NAMALWA (cell line): Measurements from ENCODE around the gene ANKRD44.

ENCODE experiments used
- DNase-seq: peaks from one replicate; pipeline ENCODE4 v3.0.0-alpha.2; 2015; ENCODE audit warnings: low spot score

ANKRD44 gene

DNA sequence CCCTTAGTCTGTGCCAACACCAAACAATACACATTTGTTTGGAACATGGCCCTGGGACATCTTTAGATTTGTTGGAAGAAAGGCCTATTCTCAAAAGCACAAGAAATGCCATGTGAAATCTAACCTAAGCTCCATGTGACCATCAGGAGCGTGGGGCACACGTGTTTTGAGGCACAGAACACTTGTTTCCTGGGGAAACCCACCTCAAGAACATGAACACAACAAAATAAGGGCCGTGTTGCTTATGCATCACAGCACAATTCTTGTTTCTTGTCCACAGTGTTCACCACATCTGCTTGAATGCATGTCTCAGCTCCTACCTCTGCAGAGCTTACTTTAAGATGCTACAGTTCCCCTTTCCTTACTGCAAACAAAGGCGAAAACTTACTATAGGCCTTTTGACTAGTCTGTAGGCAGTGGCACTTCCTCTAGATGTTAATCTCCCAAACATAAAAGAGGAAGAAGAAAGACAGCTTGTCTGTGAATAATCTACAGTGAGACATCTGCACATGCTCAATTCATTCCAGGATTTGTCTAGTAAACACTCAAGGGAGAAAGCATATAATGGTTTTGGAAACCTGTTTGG, 165.0 kb downstream of the ANKRD44 start:
- peak; percentile 91 for DNase-seq

DNA sequence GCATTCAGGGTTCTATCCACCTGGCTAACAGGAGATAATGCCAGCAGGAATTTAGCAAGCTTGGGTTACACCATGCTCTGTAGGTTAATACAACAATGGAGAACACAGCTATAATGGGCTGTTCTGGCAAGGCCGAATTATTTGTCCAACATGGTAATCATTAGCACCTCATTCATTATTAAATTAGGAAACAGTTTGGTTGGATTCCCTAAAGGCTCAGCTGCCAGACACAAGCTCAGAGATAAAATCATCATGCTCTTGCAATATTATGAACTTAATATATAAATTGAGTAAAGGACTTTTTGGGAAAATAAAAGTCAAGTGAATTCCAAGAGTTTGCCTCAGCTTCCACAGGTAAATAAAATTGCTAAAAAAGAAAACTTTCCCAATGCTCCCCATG, 166.4 kb downstream of the ANKRD44 start:
- DNase-seq, result no peak

DNA sequence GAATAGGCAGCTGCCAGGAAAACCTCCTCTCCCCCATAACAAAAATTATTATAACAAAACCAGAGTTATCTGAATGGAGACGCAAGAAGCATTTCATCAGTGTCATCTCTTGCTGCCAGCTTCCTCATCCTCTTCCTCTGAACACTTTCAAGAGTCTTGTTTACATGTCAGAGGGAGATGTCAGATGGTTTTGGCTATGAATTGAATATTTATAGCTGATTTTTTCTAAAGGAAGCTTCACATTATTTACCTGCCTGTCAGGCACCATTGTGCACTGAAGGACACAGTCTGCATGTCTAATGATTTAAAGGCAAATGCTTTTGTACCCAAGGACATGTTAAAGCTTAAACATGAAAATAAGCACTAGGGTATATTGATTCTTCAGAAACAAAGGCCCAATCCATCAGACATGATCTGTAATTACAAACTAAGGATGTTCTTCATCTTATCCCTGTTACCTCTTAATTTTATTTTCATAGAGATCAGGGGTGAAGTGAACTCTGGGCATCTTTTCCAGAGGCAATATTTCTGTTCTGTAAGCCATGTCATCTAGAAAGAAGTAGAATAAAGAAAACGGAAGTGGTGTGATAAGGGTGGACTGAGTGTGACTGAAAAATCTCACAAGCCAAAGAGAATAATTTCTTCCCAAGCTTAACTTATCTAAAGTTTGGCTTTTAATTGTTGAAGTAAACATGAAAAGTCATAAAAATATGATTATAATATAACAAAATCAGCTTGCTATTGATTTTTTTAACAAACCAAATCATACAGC, 168.7 kb downstream of the ANKRD44 start:
- no peak for DNase-seq

DNA sequence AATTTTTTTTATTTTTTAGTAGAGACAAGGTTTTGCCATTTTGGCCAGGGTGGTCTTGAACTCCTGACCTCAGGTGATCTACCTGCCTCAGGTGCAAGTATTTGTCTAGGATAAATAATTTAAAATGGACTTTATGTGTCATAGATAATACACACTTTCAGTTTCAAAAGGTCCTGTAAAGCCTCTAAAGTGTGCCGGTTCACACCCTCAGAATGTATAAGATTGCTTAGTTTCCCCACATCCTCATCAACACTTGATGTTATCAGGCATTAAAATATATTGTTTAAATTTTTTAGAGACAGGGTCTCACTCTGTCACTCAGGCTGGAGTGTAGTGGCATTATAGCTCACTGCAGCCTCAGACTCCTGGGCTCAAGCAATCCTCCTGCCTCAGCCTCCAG, 170.5 kb downstream of the ANKRD44 start:
- no peak for DNase-seq

DNA sequence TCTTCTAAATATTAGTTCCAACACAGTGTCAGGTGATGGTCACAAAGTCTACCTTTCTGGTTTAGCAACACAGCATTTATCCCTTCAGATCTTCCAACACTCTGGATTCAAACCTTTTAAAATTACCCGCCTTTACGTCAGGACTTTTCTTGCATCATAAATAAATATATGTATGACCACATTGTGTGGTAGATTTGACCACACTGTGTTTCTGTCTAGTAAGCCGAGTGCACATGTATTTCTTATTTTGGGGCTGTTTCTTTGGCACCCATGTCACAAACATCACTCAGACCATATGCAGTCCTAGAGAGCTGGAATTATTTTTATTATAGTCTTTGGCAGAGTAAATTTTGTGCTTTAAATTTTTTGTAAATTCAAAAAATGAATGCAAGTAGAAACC, 172.1 kb downstream of the ANKRD44 start:
- DNase-seq, result no peak

DNA sequence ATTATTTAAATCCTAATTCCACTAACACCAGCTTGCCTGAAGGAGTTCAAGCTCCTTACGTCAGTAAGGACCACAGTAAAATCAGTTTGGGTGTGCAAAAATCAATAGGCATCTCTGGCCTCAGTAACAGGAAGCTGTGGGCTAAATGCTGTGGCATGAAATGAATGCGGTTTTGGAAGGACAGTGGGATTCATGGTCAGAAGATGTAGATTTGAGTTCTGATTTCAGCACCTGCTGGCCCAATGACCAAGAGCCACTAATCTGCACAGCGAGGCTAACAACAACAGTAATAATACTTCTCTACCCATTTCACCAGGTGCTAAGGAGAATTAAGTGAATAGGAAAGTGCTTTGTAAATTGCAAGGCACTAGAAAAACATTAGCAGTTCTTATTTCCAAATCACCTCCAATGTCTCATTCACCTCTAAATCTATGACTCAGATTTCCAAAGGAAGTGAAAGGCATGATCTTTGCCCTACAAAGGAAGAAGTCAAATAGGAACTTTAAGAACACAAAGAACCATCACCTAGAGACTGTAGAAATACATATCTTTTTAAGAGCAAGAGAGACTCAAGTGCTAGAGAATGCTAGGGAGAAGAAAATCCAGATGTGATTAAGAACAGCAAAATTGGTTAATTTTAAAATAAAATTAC, 172.6 kb downstream of the ANKRD44 start:
- DNase-seq, result no peak

DNA sequence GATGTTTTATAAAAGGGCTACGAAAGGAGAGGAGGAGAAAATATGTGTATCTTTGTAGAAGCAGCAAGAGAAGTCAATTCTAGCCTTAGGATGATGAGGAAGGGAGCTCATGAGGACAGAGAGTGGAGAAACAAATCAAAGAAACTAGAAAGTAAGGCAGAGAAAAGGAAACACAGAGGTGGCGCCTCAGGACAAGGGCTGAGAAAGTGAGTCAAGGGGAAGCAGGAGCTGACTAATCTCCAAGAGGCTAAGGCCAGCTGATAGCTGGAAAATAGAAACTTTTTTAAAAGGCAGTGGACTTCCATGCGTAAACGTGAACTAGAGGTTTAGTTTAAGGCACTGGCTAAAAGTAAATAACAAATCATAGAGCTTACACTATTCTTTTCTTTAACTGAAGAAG, 173.3 kb downstream of the ANKRD44 start:
- no peak for DNase-seq

DNA sequence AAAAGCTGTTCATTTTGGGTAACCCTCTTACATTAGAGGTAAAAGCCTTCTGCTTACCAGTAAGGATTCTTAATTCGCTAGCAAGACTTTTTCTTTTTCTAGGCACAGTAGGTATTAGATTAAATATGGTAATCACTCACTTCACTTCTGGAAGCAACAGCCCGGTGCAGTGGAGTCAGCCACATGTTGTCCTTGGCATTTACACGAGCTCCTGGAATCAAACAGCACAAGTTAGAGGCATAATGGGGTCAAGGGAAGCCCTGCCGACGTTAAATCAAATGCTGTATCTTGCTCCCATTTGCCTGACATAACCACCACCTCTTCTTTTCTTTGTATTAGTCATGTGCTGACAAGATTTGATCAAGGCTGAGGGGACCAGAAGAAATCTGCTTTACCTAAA, 174.1 kb downstream of the ANKRD44 start:
- no peak for DNase-seq

DNA sequence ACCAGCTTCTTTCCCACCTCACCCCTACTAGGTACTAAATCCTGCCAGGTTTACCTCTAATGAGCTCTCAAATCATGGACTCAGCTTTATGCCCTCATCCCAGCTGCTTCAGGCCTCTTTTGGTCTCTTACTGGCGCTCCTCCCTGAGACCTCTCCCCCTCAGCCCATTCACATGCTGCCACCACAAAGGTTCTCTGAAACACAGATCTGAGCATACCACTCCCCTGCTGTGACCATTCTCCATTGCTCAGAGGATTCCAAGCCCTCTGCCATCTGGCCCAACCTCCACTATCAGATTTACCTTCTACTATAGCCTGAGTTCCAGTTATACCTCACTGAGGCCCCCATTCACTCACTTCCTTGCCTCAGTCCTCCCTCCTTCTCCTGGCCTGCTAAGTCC, 174.8 kb downstream of the ANKRD44 start:
- DNase-seq, result no peak

DNA sequence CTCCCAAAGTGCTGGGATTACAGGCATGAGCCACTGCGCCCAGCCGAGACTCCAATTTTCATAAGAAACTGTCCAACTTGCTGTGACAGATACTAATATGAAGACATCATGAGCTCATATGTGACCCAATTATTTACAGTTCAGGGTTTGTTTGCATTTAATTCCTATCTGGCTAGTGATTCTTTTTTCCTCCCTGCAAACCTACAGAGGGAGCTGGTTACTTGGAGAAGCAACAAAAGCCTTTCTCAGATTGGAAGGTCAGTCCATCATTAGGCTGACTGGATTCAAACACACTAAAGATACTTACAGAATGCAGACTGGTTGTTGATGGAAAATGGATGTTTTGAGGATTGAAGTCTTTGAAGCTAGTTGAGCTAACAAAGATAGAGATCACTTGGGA, 176.4 kb downstream of the ANKRD44 start:
- no peak for DNase-seq

DNA sequence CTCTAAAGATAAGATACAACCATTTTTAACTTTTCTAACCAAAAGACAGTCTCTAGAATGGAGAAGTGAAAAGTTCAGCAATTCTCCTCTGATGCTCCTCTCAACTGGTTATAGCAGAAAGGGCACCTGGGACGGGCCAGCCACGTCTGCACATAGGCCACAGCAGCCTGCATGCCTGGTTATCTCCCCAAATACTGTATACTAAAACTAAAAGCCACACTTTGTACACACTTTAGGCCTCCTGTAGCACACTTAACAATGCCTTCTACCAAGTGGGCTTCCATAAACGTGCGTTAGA, 179.1 kb downstream of the ANKRD44 start:
- peak; percentile 64 for DNase-seq

DNA sequence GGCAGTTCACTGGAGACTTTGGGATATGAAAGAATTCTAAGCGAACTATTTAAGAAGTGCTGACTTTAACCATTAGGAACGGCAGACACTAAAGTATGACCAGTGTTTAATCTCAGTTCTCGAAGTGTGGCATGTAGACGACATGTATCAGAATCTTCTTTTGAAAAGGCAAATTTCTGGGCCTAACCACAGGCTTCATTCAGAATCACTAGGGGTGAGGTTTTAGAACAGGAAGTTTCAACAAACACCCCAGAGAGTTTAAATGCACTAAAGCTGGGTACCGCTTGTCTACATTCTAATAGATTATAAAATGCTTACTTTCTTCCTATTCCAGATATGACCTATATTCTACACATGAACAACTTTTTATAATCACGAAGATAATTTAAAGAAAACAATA, 180.3 kb downstream of the ANKRD44 start:
- DNase-seq, result peak; percentile 71

DNA sequence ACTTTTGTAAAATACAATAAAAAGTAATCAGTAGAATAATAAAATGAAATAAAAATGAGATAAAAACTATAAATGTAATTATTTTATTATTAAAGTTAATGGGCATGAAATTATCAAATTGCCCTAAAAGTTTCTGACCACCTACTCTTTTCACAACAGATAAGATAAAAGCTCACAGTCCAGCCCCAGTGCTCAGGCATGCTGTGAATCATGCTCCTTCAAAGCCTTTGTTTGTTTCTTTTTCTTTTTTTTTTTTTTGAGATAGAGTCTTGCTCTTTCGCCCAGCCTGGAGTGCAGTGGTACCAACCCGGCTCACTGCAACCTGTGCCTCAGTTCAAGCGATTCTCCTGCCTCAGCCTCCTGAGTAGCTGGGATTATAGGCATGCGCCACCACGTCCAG, 181.7 kb downstream of the ANKRD44 start:
- no peak for DNase-seq

DNA sequence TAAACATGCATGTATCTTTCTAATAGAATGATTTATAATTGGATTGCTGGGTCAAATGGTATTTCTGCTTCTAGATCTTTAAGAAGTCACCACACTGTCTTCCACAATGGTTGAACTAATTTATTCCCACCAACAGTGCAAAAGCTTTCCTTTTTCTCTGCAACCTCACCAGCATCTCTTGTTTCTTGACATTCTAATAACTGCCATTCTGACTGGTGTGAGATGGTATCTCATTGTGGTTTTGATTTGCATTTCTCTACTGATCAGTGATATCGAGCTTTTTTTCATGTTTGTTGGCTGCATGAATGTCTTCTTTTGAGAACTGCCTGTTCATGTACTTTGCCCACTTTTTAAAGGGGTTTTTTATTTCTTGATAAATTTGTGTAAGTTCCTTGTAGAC, 182.5 kb downstream of the ANKRD44 start:
- DNase-seq, result no peak

DNA sequence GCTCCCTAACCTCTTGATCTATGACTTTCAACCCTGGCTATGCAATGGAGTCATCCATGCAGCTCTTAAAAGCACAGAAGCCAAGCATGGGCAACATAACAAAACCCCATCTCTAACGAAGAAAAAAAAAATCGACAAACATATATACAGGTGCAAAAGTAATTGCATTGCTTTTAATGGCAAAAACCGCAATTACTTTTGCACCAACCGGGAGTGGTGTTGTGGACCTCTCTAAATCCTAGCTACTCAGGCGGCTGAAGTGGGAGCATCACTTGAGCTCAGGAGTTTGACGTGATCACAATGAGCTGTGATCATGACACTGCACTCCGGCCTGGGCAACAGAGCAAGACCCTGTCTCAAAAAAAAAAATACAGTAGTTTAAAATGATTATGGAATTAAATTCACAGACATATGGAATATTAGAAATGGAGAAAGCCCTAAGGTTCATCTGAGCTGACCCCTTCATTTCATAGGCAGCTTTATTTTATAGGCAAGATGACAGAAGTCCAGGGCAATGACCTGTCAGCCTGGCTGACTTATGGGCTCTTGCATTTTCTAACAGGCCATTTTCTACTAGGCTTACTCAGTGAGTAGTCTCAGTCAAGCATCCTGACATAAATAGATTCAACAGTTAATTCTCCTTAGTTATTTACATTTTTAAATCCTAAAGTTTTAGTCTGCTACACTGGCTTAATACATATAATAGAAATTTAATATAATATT, 183.8 kb downstream of the ANKRD44 start:
- no peak for DNase-seq

DNA sequence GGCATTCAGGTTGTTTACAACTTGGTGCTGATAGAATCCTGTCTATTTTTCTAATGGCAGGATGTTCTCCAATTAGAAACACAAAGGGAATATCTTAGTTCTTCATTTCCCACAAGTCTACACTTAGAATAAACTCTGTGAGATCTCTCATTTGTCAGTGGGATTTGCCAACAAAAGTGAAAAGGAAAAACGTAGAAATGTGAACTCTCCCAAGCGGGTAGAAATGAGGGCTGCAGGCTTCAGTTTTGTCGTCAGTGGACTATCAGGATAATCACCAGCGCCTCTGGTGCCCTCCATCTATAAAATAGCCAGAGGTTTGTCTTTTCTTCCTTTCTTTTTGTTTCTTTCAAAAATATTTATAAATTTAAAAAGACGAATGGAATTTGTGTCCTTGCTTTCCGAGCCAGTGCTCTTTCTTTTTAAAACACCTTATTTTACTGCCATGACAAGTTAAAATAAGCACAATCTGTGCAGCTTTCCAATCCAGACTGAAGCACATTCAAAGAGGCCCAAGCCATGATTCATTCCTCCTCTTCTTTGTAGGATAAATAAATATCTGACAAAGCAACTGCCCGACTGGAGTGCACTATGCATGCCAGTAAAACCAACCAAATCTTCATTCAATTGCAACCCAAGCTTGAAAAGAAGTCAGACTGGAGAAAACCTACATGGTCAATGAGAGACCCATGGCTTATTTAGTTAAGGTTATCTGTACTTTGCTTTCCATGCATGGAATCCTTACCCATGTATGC, 185.8 kb downstream of the ANKRD44 start:
- no peak for DNase-seq

DNA sequence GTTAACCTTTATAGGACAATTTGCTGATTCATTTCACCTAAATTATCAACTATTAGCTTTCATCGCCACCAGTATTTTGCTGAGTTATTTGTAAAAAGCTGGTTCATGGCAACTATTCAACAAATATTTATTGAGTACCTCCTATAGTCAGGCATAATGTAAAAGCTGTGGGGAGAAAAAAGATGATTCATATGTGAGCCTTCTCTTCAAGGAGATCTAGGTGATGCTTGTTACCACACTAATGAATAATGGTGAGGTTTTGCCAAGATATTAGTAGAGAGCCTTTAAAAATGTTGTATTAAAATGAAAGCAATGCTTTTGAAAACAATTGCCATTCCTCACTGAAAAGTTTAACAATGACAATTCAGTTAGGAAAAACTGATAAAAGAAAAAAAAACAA, 187.8 kb downstream of the ANKRD44 start:
- DNase-seq, result no peak

DNA sequence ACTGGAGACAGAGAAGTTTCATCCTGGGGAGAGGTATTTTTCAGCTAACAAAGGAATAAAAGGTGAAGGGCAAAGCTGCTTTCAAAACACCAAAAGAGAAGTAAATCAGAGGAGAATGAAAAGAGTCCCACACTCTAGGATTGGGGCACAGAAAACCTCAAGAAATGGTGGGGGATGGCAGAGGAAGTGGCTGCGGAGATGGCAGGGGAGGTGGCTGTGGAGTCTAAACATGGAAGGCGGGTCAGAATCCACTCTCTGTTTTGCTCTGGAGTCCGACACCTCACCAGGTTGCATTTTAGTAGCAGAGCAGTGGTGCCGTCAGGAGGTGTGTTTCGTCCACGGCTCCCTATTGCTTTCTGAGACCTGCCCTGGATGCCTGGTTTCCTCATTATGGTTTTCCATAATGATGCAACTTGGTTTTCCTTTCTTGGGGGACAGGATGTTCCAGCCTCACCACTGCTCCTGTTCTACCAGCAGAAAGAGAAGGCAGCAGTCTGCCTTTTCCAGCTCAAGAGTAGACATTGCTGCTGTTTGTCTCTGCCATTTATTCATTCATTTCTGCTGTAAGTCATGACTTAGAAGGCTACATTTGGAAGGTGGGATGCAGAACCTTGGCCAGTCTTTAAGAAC, 188.7 kb downstream of the ANKRD44 start:
- no peak for DNase-seq

DNA sequence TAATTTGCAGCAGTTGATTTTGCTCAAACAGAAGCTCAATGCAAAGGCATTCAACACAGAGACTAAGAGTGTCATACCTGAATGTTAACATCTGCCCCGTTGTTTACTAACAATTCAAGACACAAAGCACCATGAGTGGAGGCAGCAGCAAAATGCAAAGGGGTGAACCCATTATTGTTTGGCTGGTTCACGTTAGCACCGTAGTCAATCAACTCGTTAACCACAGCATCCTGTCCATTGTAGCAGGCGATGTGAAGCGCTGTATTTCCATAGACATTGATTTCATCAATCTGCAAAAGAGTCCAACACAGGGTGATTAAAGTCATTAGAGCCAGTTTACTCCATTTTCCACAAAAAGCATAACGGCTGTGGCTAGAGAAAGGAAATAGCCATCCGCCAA, 189.3 kb downstream of the ANKRD44 start:
- no peak for DNase-seq

DNA sequence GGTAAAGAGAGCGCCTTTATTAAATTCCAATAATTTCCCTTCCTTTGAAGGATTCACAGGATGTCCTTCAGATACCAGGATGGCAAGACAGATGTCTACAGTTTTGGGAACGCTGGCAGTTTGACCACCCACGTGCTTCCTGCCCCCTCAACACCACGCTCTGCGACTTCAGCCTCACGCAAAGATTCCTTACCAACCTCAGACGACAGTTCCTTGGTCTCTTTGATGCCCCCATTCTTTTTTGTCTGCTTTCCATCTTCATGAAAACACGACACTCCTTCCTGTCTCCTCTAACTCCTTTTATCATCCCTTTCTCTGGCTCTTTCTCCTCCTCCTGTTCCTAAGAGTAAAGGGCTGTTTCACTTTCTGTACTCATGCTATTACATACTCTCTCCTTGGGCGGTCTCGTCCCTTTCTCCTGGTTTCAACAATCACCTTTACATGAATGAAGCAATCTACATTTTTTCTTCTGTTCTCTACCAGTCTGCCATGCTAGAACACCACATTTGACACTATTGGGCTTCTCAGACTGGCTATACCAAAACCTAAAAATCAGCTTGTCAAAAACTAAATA, 194.2 kb downstream of the ANKRD44 start:
- no peak for DNase-seq

DNA sequence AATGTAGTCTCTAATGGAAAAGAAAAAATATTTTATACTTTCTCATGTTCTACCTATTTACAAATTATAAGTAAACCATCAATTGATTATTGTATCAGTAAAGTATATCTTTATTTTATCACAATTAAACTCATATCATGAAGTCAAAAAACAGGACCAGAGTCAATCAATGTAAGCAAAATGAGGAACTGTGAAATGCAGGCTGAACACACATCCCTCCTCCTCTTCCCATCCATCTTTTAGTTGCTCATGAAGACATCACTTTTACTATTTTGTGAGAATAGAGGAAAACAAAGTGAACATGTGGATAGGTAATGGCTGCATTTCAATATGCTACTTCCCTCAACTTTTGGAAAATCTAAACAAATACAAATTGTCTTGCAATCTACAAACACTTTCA, 195.3 kb downstream of the ANKRD44 start:
- no peak for DNase-seq
